Measurements from ENCODE around the gene ANKRD61. TPM values are rescaled to one million over a fixed set of nuclear protein-coding genes. Genes with fewer than 3 reads are reported as not detected.

Gene ANKRD61
- total RNA-seq, 2 experiments from 2014 or later, result 0.27 to 0.32 TPM

Small RNAs within 50 kb of the gene (small RNA-seq; reads per million reads assigned to genes)
- not detected for gene RF00019
- gene RNU6-218P, result not detected
- gene SNORA80D, result 4.3 reads per million, percentile 90 among the genes with 10 or more reads in this experiment

Other genes starting within 250 kb of the ANKRD61 start
- gene RNF216, start 249.7 kb upstream of the ANKRD61 start, total RNA-seq (2014; rRNA removed; shearing (Covaris generic)), result 28.6 and 29.4 TPM in 2 replicates
- 29.8 and 32.6 TPM in 2 replicates for gene RNF216, start 249.7 kb upstream of the ANKRD61 start, total RNA-seq (2022)
- gene OCM, start 150.6 kb upstream of the ANKRD61 start, total RNA-seq (2014; rRNA removed; shearing (Covaris generic)), result not detected in 2 replicates
- not detected in 2 replicates for gene OCM, start 150.6 kb upstream of the ANKRD61 start, total RNA-seq (2022)
- gene CCZ1, start 132.6 kb upstream of the ANKRD61 start, total RNA-seq (2014; rRNA removed; shearing (Covaris generic)), result 48.1 and 52.3 TPM in 2 replicates
- gene CCZ1, start 132.6 kb upstream of the ANKRD61 start, total RNA-seq (2022), result 108 and 115 TPM in 2 replicates
- 0.09 and 0.51 TPM in 2 replicates for gene RSPH10B, start 60.7 kb upstream of the ANKRD61 start, total RNA-seq (2014; rRNA removed; shearing (Covaris generic))
- 0.29 and 0.94 TPM in 2 replicates for gene RSPH10B, start 60.7 kb upstream of the ANKRD61 start, total RNA-seq (2022)
- gene PMS2, start 22.3 kb upstream of the ANKRD61 start, total RNA-seq (2014; rRNA removed; shearing (Covaris generic)), result 22.9 and 28.9 TPM in 2 replicates
- gene PMS2, start 22.3 kb upstream of the ANKRD61 start, total RNA-seq (2022), result 37.1 TPM in 2 replicates
- gene AIMP2, start 22.1 kb upstream of the ANKRD61 start, total RNA-seq (2014; rRNA removed; shearing (Covaris generic)), result 56.9 and 59.5 TPM in 2 replicates
- 63.5 and 70.4 TPM in 2 replicates for gene AIMP2, start 22.1 kb upstream of the ANKRD61 start, total RNA-seq (2022)
- gene EIF2AK1, start 27.8 kb downstream of the ANKRD61 start, total RNA-seq (2014; rRNA removed; shearing (Covaris generic)), result 194 and 232 TPM in 2 replicates
- 110 and 115 TPM in 2 replicates for gene EIF2AK1, start 27.8 kb downstream of the ANKRD61 start, total RNA-seq (2022)
- gene USP42, start 73.6 kb downstream of the ANKRD61 start, total RNA-seq (2014; rRNA removed; shearing (Covaris generic)), result 9.5 and 9.8 TPM in 2 replicates
- gene USP42, start 73.6 kb downstream of the ANKRD61 start, total RNA-seq (2022), result 17.2 and 18.8 TPM in 2 replicates
- gene CYTH3, start 241.2 kb downstream of the ANKRD61 start, total RNA-seq (2014; rRNA removed; shearing (Covaris generic)), result 3.3 and 3.7 TPM in 2 replicates
- gene CYTH3, start 241.2 kb downstream of the ANKRD61 start, total RNA-seq (2022), result 4.7 and 5.0 TPM in 2 replicates